Uterus (tissue), 4 donors: Measurements from ENCODE around the gene TXNRD2. TPM values are rescaled to one million over a fixed set of nuclear protein-coding genes. Genes with fewer than 3 reads are reported as not detected.

Experiments
- DNase-seq, 2 donors: peaks; one replicate each; pipeline ENCODE4 v3.0.0-alpha.2; 2019 to 2020
- H3K27ac ChIP-seq, 2 donors: fragments of 200-600 bp; sonication (generic); 1 replicate in 1 of 2; 2 replicates in 1 of 2; pipeline ENCODE4 v1.5.1; 2016 to 2018
- H3K27me3 ChIP-seq, 2 donors: fragments of 200-600 bp; sonication (generic); one replicate each; pipeline ENCODE4 v1.5.1; 2018 to 2019; ENCODE audit warnings: control low read depth in 1 of 2
- H3K36me3 ChIP-seq, 2 donors: fragments of 200-600 bp; sonication (generic); one replicate each; pipeline ENCODE4 v1.5.1; 2019; ENCODE audit warnings: control low read depth in 1 of 2
- H3K4me1 ChIP-seq, 2 donors: fragments of 200-600 bp; sonication (generic); one replicate each; pipeline ENCODE4 v1.5.1; 2018 to 2019; ENCODE audit warnings: control low read depth in 1 of 2
- H3K4me3 ChIP-seq, 2 donors: fragments of 200-600 bp; sonication (generic); 1 replicate in 1 of 2; 2 replicates in 1 of 2; pipeline ENCODE4 v1.5.1; 2018 to 2019; ENCODE audit warnings: mild to moderate bottlenecking in 1 of 2
- H3K9me3 ChIP-seq, 2 donors: fragments of 200-600 bp; sonication (generic); one replicate each; pipeline ENCODE4 v1.5.1; 2019; ENCODE audit warnings: control low read depth in 1 of 2
- POLR2A ChIP-seq, 2 donors: fragments of 450-650 bp; IDR thresholded peaks; one replicate each; pipeline ENCODE4 v1.6.1; 2016; ENCODE audit warnings: antibody characterized with exemption in 2 of 2, mild to moderate bottlenecking in 1 of 2, moderate library complexity in 1 of 2
- intact Hi-C: fragments of 100-400 bp; cut with DNase I; formaldehyde crosslinking; loops from one replicate; pipeline ENCODE4 v1.15.1; 2023; ENCODE audit warnings: low total_unique reads
- total RNA-seq, 4 donors: library from RNA; depleted of rRNA in 3 of 4; stranded (reverse); fragments of >200 nt in 3 of 4; gene quantifications; one replicate each; pipeline versions ENCODE4 v1.1.0 to v1.2.4, GENCODE V29; 2014 to 2023
- TF ChIP-seq, protein P1 (sequence below), 4 experiments: fragments of 200-600 bp in 2 of 4; fragments of 450-650 bp in 2 of 4; sonication (generic) in 2 of 4; IDR thresholded peaks; one replicate each; pipeline ENCODE4 v1.5.1; 2016 to 2019; ENCODE audit warnings: antibody characterized with exemption in 4 of 4, mild to moderate bottlenecking in 2 of 4, moderate library complexity in 1 of 4
- donor health status: DM: yes; HTN: yes; CAD: no.

The TXNRD2 gene
- total RNA-seq, 4 donors from 2014 or later = 14.7 to 48.9 (median 25.6) TPM

DNA sequence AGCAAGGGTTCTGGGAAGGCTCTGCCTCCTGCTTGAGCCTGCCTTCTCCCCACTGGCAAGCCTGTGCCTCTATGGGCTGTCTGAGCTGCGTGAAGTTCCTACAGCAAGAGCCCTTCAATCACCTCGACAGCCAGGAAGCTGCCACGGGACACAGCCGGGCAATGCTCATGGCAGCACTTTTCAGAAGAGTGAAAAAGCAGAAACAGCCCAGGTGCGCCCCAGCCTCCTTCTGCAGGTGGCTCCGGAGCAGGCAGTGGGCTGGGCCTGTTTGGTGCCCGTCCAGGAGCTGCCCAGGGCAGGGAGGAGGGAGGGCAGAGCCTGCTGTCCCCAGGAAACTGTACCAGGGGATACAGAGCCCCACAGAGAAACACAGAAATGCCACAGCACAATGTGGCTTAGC is 24.7 kb downstream of the TXNRD2 start:
- Histone ChIP-seq H3K9me3 (no peaks in the 10 kb centered on the region), H3K4me1 (no peaks in the 10 kb centered on the region), H3K27me3 (no peaks in the 10 kb centered on the region), H3K36me3 (no peaks in the 10 kb centered on the region), H3K27ac (no peak overlapping the region), H3K4me3 (no peak overlapping the region)
- DNase-seq = no peak
- TF ChIP-seq, protein P1, sequence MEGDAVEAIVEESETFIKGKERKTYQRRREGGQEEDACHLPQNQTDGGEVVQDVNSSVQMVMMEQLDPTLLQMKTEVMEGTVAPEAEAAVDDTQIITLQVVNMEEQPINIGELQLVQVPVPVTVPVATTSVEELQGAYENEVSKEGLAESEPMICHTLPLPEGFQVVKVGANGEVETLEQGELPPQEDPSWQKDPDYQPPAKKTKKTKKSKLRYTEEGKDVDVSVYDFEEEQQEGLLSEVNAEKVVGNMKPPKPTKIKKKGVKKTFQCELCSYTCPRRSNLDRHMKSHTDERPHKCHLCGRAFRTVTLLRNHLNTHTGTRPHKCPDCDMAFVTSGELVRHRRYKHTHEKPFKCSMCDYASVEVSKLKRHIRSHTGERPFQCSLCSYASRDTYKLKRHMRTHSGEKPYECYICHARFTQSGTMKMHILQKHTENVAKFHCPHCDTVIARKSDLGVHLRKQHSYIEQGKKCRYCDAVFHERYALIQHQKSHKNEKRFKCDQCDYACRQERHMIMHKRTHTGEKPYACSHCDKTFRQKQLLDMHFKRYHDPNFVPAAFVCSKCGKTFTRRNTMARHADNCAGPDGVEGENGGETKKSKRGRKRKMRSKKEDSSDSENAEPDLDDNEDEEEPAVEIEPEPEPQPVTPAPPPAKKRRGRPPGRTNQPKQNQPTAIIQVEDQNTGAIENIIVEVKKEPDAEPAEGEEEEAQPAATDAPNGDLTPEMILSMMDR (IDR thresholded peaks at IDR 0.05) = no peak
- no peak for TF ChIP-seq POLR2A (IDR thresholded peaks at IDR 0.05)
- intact Hi-C loops = no loop called here

DNA sequence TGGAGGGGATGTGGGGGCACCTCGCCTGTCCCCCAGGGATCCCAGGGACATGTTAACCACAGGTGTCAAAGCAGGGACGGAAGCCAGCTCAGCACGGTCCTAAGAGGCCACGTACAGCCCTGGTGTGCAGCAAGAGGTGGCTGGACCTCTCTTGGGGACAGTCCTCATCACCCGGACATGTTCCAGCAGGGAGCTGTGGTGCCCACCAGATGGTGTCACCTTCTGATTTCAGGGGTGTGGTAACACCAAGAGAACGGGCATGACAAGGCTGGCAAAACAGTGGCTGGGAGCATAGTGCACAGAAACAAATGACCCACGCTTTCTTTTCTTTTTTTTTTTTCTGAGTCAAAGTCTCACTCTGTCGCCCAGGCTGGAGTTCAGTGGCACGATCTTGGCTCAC is 25.6 kb downstream of the TXNRD2 start:
- no peak for TF ChIP-seq POLR2A (IDR thresholded peaks at IDR 0.05)
- TF ChIP-seq, protein P1 (IDR thresholded peaks at IDR 0.05) = no peak
- H3K9me3 ChIP-seq = no peaks in the 10 kb centered on the region
- no peak overlapping the region for H3K4me3 ChIP-seq
- no peaks in the 10 kb centered on the region for H3K27me3 ChIP-seq
- H3K4me1 ChIP-seq = no peaks in the 10 kb centered on the region
- no peaks in the 10 kb centered on the region for H3K36me3 ChIP-seq
- DNase-seq = no peak
- H3K27ac ChIP-seq = no peak overlapping the region
- intact Hi-C loops = no loop called here

DNA sequence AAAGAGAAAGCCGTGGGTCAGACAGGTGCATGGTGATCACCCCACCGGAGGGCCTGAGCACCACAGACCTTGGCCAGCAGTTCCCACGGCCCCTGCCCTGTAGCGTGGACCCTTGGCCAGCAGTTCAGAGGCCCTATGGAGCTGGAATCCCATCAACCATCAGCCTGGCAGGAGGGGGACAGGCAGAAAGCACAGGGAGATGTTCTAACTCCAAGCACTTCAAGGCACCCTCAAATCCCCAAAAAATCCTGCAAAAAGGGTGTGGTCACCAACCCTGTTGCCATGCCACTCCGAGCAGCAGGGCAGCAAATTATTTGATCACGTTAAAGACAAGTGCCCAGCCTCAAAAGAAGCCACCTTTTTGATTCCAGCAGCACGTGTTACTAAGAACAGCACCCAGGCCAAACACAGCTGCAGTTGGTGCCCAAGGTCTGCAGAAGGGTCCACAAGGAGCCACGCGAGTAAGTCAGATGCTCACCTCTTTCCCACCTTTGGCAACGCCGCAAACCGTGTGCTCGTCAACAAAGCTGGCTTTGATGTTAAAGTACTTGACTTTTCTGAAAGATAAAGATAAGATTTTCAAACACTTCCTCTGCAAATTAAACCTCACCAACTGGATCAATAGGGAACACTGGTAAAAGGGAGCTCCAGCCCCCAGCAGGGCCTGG is 26.2 kb downstream of the TXNRD2 start:
- H3K27me3 ChIP-seq = no peaks in the 10 kb centered on the region
- DNase-seq = no peak
- H3K36me3 ChIP-seq = no peaks in the 10 kb centered on the region
- H3K4me1 ChIP-seq = no peaks in the 10 kb centered on the region
- H3K27ac ChIP-seq = no peak overlapping the region
- no peaks in the 10 kb centered on the region for H3K9me3 ChIP-seq
- intact Hi-C loops = no loop called here
- H3K4me3 ChIP-seq = no peak overlapping the region
- TF ChIP-seq POLR2A (IDR thresholded peaks at IDR 0.05) = no peak

DNA sequence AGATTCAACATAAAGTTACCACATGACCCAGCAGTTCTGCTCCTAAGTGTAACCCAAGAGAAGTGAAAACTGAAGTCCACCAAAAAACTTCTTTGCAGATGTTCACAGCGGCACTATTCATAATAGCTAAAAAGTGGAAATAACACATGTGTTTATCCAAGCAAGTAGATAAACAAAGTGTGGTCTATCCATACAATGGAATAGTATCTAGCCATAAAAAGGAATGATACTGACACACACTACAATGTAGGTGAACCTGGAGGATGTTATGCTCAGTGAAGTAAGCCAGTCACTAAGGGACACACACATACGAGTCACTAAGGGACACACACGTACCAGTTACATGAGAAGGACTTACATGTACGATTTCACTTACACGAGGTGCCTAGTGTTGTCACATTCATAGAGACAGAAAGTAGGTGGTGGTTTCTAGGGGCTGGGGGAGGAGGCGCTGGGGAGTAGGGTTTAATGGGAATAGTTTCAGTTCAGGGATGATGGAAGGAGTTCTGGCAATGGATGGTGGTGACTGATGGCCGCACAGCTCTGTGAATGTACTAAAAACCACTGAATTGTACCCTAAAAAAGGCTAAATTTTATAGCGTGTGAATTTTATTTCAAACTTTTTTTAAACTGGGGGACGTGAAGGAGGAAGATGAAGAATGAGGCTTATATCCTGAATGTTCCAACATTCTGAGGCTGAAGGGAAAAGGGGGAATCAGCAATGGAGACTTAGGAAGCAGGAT is 27.2 kb downstream of the TXNRD2 start:
- H3K4me1 ChIP-seq = no peaks in the 10 kb centered on the region
- no peak overlapping the region for H3K4me3 ChIP-seq
- H3K27me3 ChIP-seq = no peaks in the 10 kb centered on the region
- H3K27ac ChIP-seq = no peak overlapping the region
- intact Hi-C loops = no loop called here
- H3K36me3 ChIP-seq = no peaks in the 10 kb centered on the region
- no peak for DNase-seq
- H3K9me3 ChIP-seq = no peaks in the 10 kb centered on the region
- TF ChIP-seq, protein P1 (IDR thresholded peaks at IDR 0.05) = no peak
- TF ChIP-seq POLR2A (IDR thresholded peaks at IDR 0.05) = no peak

DNA sequence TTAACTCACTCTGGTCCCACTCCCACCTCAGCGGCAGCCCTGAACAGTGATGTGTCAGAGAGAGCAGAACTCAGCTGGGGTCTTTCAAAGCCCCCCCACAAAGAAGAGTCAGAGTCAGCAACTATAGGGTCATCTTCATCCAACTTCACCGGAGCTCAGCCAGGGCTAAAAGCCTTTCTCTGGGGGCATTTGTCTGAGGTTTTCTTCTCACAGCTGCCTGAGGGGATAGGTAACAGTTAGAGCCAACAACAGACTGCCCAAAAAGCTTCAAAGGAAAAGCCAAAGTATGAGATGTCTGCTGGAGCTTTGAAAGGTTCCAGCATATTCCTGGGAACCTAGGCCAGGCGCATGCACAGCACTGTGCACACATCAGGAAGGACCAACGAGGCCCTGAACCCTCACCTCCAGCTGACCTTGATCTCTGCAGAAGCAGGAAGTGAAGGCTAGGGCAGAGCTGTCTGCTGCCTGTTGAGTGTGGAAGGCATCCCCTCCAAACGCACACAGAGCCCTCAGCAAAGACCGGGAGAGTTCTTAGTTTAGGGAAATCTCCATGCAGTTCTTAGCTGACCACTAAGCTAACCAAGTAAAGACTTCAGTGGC is 28.2 kb downstream of the TXNRD2 start:
- no peak for TF ChIP-seq POLR2A (IDR thresholded peaks at IDR 0.05)
- no peaks in the 10 kb centered on the region for H3K9me3 ChIP-seq
- no peak overlapping the region for H3K4me3 ChIP-seq
- no peak overlapping the region for H3K27ac ChIP-seq
- no peaks in the 10 kb centered on the region for H3K27me3 ChIP-seq
- intact Hi-C loops = no loop called here
- no peaks in the 10 kb centered on the region for H3K36me3 ChIP-seq
- no peak for DNase-seq
- no peaks in the 10 kb centered on the region for H3K4me1 ChIP-seq
